Rectal smooth muscle tissue (tissue), 1 donor: ENCODE measurements around the gene HOXD13.

ENCODE experiments used
- H3K27ac ChIP-seq: one replicate; pipeline ENCODE4 v1.7.0; 2013; ENCODE audit warnings: low read depth, low read length, inconsistent platforms
- H3K27me3 ChIP-seq: one replicate; pipeline ENCODE4 v1.7.0; 2013; ENCODE audit warnings: low read length; ENCODE audit not compliant: control insufficient read depth, insufficient read depth
- H3K36me3 ChIP-seq: one replicate; pipeline ENCODE4 v1.7.0; 2013; ENCODE audit warnings: low read length; ENCODE audit not compliant: control insufficient read depth, insufficient read depth
- H3K4me1 ChIP-seq: one replicate; pipeline ENCODE4 v1.7.0; 2013; ENCODE audit warnings: low read length; ENCODE audit not compliant: control insufficient read depth, insufficient read depth
- H3K4me3 ChIP-seq: one replicate; pipeline ENCODE4 v1.7.0; 2013; ENCODE audit warnings: low read length
- H3K9ac ChIP-seq: one replicate; pipeline ENCODE4 v1.7.0; 2013; ENCODE audit warnings: low read length

HOXD13 gene

GRCh38 chr2:176142281-176142680 lies 49.8 kb downstream of the HOXD13 start:
- no peak overlapping the region for H3K4me3 ChIP-seq
- H3K9ac ChIP-seq = no peak overlapping the region
- H3K27ac ChIP-seq = no peak overlapping the region
- no peaks in the 10 kb centered on the region for H3K36me3 ChIP-seq
- H3K27me3 ChIP-seq = no peaks in the 10 kb centered on the region
- H3K4me1 ChIP-seq = no peaks in the 10 kb centered on the region
